WI38 (cell line): Measurements from ENCODE around the gene PRDM1.

Experiments used
- H3K4me3 ChIP-seq: 2 replicates; pipeline ENCODE4 v1.5.1; 2011; ENCODE audit warnings: low read depth, mild to moderate bottlenecking, control low read depth, low read length
- TF ChIP-seq, protein P1 (sequence below): IDR thresholded peaks from 2 replicates; pipeline ENCODE4 v1.5.1; 2012; ENCODE audit warnings: low read depth, mild to moderate bottlenecking, control low read depth, low read length

PRDM1 gene

DNA sequence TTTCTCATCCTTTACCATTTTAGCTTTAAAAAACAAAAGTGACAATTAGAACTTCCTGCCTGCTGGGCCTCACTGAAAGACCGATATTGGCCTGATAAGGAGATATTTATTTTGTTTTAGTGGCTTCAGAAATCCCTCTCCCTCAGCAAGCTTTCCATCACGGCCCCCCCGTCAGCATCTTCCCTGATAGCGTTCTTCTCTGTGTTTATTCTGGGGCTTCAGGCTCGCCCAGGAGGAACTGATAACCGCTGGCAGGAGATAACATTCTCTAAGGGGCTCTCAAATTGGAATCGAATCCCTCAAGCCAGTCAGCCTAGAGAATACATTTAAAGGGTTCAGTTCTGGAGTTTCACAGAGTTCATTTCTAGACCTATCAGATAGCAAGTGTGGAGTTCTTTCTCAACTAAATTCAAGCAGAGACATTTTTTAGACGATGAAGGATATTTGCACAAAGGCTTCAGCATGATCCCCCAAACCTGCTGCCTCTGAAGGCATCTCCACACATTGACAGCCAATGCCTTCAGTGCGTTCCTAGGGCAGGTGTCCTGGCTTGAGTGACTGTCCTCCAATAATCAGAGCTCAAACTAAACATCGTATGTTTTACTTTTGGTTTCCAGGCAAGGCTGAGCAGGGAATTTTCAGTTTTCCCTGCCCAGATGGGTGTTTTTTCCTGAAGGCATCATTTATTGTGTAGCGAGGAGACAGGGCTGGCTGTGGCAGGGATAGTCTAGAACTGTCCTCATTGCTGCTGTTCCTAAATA is 17.0 kb downstream of the PRDM1 start:
- TF ChIP-seq, protein P1, sequence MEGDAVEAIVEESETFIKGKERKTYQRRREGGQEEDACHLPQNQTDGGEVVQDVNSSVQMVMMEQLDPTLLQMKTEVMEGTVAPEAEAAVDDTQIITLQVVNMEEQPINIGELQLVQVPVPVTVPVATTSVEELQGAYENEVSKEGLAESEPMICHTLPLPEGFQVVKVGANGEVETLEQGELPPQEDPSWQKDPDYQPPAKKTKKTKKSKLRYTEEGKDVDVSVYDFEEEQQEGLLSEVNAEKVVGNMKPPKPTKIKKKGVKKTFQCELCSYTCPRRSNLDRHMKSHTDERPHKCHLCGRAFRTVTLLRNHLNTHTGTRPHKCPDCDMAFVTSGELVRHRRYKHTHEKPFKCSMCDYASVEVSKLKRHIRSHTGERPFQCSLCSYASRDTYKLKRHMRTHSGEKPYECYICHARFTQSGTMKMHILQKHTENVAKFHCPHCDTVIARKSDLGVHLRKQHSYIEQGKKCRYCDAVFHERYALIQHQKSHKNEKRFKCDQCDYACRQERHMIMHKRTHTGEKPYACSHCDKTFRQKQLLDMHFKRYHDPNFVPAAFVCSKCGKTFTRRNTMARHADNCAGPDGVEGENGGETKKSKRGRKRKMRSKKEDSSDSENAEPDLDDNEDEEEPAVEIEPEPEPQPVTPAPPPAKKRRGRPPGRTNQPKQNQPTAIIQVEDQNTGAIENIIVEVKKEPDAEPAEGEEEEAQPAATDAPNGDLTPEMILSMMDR, result no peak

DNA sequence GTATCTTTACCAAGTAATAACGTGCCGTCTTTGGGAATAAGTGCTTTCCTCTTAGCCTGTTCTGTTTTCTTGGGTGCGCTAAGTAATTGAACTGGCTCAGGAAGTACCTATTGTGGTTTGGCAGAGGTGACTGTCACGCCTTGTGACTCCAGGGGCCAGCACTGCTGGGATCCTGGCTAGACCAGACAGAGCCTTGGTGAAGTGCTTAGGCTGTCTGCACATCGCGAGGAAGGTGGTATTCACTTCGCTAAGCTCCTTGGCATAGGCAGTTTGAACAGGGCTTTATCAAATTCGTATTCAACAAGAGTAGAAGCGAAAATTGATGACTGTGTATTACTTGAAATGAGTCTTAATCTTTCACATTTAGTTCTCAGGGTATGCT is 17.6 kb downstream of the PRDM1 start:
- H3K4me3 ChIP-seq, result no peak overlapping the region
- TF ChIP-seq, protein P1, result no peak

More for the DNA sequence above, 17.0 kb downstream of the PRDM1 start:
- no peak overlapping the region for H3K4me3 ChIP-seq

DNA sequence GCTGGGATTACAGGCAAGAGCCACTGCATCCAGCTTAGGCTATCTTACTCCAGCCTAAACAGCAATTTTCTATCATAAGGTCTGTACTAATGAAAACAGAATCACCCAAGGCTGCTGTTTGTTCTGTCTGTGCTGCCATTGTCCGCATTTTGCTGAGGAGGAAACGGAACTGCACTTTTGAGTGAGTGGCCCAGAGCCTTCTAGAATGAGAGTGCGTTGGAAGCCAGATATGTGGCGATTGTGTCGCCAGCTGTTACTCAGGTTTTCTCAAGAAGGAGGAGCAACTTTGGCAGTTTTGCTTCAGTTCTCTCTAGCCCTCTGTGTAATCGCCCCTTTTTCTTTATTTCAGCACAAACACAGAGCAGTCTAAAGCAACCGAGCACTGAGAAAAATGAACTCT is 18.3 kb downstream of the PRDM1 start:
- no peak overlapping the region for H3K4me3 ChIP-seq
- TF ChIP-seq, protein P1, result no peak

DNA sequence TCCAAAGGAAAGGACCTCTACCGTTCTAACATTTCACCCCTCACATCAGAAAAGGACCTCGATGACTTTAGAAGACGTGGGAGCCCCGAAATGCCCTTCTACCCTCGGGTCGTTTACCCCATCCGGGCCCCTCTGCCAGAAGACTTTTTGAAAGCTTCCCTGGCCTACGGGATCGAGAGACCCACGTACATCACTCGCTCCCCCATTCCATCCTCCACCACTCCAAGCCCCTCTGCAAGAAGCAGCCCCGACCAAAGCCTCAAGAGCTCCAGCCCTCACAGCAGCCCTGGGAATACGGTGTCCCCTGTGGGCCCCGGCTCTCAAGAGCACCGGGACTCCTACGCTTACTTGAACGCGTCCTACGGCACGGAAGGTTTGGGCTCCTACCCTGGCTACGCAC is 18.8 kb downstream of the PRDM1 start:
- H3K4me3 ChIP-seq, result no peak overlapping the region

DNA sequence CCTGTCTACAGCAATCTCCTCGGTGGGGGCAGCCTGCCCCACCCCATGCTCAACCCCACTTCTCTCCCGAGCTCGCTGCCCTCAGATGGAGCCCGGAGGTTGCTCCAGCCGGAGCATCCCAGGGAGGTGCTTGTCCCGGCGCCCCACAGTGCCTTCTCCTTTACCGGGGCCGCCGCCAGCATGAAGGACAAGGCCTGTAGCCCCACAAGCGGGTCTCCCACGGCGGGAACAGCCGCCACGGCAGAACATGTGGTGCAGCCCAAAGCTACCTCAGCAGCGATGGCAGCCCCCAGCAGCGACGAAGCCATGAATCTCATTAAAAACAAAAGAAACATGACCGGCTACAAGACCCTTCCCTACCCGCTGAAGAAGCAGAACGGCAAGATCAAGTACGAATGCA is 19.4 kb downstream of the PRDM1 start:
- TF ChIP-seq, protein P1, result no peak
- no peak overlapping the region for H3K4me3 ChIP-seq

More for the DNA sequence above, 18.8 kb downstream of the PRDM1 start:
- TF ChIP-seq, protein P1, result no peak

DNA sequence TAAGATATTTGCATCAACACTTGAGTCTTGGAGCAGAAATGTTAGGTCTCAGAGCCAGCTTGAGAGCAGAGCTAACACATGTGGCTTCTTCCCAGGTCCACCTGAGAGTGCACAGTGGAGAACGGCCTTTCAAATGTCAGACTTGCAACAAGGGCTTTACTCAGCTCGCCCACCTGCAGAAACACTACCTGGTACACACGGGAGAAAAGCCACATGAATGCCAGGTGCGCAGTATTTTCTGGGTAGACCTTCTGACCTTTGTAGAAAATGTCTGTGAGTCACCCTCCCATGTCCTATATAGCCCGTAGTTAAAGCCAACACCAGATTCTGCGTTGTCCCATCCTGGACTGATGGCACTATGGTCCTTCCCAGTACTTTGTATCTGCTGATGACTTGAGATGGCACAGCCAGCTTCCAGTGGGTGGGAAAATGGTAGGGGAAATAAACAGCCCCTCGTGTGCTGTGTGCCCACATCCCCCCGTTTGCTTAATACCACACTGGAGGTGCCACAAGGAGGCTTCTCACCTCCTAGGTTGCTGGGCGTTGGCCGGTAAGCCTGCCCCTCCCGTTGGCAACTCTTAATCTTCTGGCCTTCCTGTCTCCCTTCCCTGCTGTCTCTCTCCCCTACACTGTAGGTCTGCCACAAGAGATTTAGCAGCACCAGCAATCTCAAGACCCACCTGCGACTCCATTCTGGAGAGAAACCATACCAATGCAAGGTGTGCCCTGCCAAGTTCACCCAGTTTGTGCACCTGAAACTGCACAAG is 20.3 kb downstream of the PRDM1 start:
- H3K4me3 ChIP-seq, result no peak overlapping the region
- TF ChIP-seq, protein P1, result no peak

DNA sequence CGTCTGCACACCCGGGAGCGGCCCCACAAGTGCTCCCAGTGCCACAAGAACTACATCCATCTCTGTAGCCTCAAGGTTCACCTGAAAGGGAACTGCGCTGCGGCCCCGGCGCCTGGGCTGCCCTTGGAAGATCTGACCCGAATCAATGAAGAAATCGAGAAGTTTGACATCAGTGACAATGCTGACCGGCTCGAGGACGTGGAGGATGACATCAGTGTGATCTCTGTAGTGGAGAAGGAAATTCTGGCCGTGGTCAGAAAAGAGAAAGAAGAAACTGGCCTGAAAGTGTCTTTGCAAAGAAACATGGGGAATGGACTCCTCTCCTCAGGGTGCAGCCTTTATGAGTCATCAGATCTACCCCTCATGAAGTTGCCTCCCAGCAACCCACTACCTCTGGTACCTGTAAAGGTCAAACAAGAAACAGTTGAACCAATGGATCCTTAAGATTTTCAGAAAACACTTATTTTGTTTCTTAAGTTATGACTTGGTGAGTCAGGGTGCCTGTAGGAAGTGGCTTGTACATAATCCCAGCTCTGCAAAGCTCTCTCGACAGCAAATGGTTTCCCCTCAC is 21.0 kb downstream of the PRDM1 start:
- TF ChIP-seq, protein P1, result no peak
- no peak overlapping the region for H3K4me3 ChIP-seq
